IMR-90 (cell line): Measurements from ENCODE around the gene PHF21B. TPM values are rescaled to one million over a fixed set of nuclear protein-coding genes. Genes with fewer than 3 reads are reported as not detected.

Experiments used
- ATAC-seq: fragments of 200-7000 bp; cut with Tn5 transposase; 2 replicates; pipeline ENCODE4 v1.9.1; 2020; ENCODE audit warnings: low read depth, mild to moderate bottlenecking, moderate library complexity
- BruUV-seq: library from RNA; stranded (reverse); fragments of 400-500 nt; replicated peaks from 2 replicates; lab custom pipeline; 2021; lab: Mats Ljungman, UMichigan
- CTCF ChIA-PET: fragments of 300-600 bp; formaldehyde crosslinking; extraction: SDS; loops from one replicate; lab custom pipeline; 2021; ENCODE audit warnings: antibody characterized with exemption; lab: Yijun Ruan, JAX
- POLR2A ChIA-PET: fragments of 300-600 bp; sonication (Branson Sonifier 250); formaldehyde crosslinking; loops from one replicate; lab custom pipeline; 2022; ENCODE audit warnings: antibody characterized with exemption; ENCODE audit not compliant: unreplicated experiment; lab: Charles Lee
- DNase-seq: peaks from one replicate; pipeline ENCODE4 v3.0.0; 2013
- H2AFZ ChIP-seq: replicated peaks from 2 replicates; pipeline ENCODE3; 2013; ENCODE audit warnings: low read length, mild to moderate bottlenecking; ENCODE audit not compliant: poor library complexity
- H2AK5ac ChIP-seq: 2 replicates; pipeline ENCODE4 v1.6.1; 2013; ENCODE audit warnings: low read depth, low read length, inconsistent platforms
- H2AK9ac ChIP-seq: replicated peaks from 2 replicates; pipeline ENCODE3; 2013; ENCODE audit warnings: mild to moderate bottlenecking, low read depth, low read length, moderate library complexity; ENCODE audit not compliant: poor library complexity
- H2BK120ac ChIP-seq: 2 replicates; pipeline ENCODE4 v1.6.1; 2013; ENCODE audit warnings: low read depth, low read length, inconsistent platforms
- H2BK15ac ChIP-seq: 3 replicates; pipeline ENCODE4 v1.6.1; 2013; ENCODE audit warnings: low read depth, low read length, inconsistent platforms
- H2BK20ac ChIP-seq: 2 replicates; pipeline ENCODE4 v1.6.1; 2013; ENCODE audit warnings: low read depth, mild to moderate bottlenecking, inconsistent platforms, low read length, moderate library complexity
- H2BK5ac ChIP-seq: 2 replicates; pipeline ENCODE4 v1.6.1; 2013; ENCODE audit warnings: mild to moderate bottlenecking, low read depth, low read length, inconsistent platforms; ENCODE audit not compliant: poor library complexity, severe bottlenecking
- H3K14ac ChIP-seq: replicated peaks from 2 replicates; pipeline ENCODE4 v1.6.1; 2013; ENCODE audit warnings: low read depth, low read length, inconsistent platforms
- H3K18ac ChIP-seq: 2 replicates; pipeline ENCODE4 v1.6.1; 2013; ENCODE audit warnings: low read depth, low read length, control low read depth
- H3K23ac ChIP-seq: 2 replicates; pipeline ENCODE4 v1.6.1; 2013; ENCODE audit warnings: low read depth, low read length, inconsistent platforms
- H3K27ac ChIP-seq: 2 replicates; pipeline ENCODE4 v1.5.1; 2013; ENCODE audit warnings: mild to moderate bottlenecking, control low read depth, low read length; ENCODE audit not compliant: insufficient read depth
- H3K27me3 ChIP-seq: 2 replicates; pipeline ENCODE4 v1.6.1; 2013; ENCODE audit warnings: low read length; ENCODE audit not compliant: control insufficient read depth, insufficient read depth
- H3K36me3 ChIP-seq: 2 replicates; pipeline ENCODE4 v1.6.1; 2013; ENCODE audit warnings: low read length, mixed read lengths; ENCODE audit not compliant: control insufficient read depth, insufficient read depth
- H3K4ac ChIP-seq: 2 replicates; pipeline ENCODE4 v1.6.1; 2013; ENCODE audit warnings: low read depth, low read length, inconsistent platforms
- H3K4me1 ChIP-seq: 2 replicates; pipeline ENCODE4 v1.6.1; 2013; ENCODE audit warnings: low read length, mixed read lengths; ENCODE audit not compliant: control insufficient read depth, insufficient read depth
- H3K4me2 ChIP-seq: 2 replicates; pipeline ENCODE4 v1.6.1; 2013; ENCODE audit warnings: low read depth, mild to moderate bottlenecking, control low read depth, low read length, moderate library complexity
- H3K4me3 ChIP-seq: 2 replicates; pipeline ENCODE4 v1.5.1; 2013; ENCODE audit warnings: low read depth, mild to moderate bottlenecking, control low read depth, low read length, moderate library complexity; ENCODE audit not compliant: insufficient read depth
- H3K56ac ChIP-seq: 2 replicates; pipeline ENCODE4 v1.6.1; 2013; ENCODE audit warnings: low read length, inconsistent platforms; ENCODE audit not compliant: insufficient read depth; ENCODE audit errors: extremely low read depth
- H3K79me1 ChIP-seq, 2 experiments: 2 replicates each; pipeline ENCODE4 v1.6.1; 2013; ENCODE audit warnings: low read length in 2 of 2, inconsistent platforms in 1 of 2, low read depth in 1 of 2
- H3K9ac ChIP-seq: 2 replicates; pipeline ENCODE4 v1.6.1; 2013; ENCODE audit warnings: low read depth, low read length, control low read depth
- H3K9me1 ChIP-seq: 2 replicates; pipeline ENCODE4 v1.6.1; 2013; ENCODE audit warnings: low read length, inconsistent platforms; ENCODE audit not compliant: insufficient read depth
- H3K9me3 ChIP-seq: 2 replicates; pipeline ENCODE4 v1.6.1; 2013; ENCODE audit warnings: low read length; ENCODE audit not compliant: control insufficient read depth, insufficient read depth
- H4K20me1 ChIP-seq: 2 replicates; pipeline ENCODE4 v1.6.1; 2013; ENCODE audit warnings: low read length, inconsistent platforms; ENCODE audit not compliant: insufficient read depth
- H4K5ac ChIP-seq: 2 replicates; pipeline ENCODE4 v1.6.1; 2013; ENCODE audit warnings: mild to moderate bottlenecking, low read depth, low read length, control low read depth
- H4K8ac ChIP-seq, 2 experiments: 2 replicates each; pipeline ENCODE4 v1.6.1; 2013; ENCODE audit warnings: low read depth in 2 of 2, low read length in 2 of 2, control low read depth in 1 of 2, inconsistent platforms in 1 of 2
- H4K91ac ChIP-seq: 2 replicates; pipeline ENCODE4 v1.6.1; 2013; ENCODE audit warnings: low read depth, low read length, inconsistent platforms; ENCODE audit not compliant: insufficient read depth
- MXI1 ChIP-seq: IDR thresholded peaks from 2 replicates; pipeline ENCODE4 v1.6.1; 2012; ENCODE audit warnings: low read depth, mild to moderate bottlenecking, low read length, moderate library complexity, borderline replicate concordance
- NFE2L2 ChIP-seq: fragments of 150-350 bp; IDR thresholded peaks from 2 replicates; pipeline ENCODE4 v1.6.1; 2016; ENCODE audit warnings: low read depth, mild to moderate bottlenecking, low read length
- SMC3 ChIP-seq: fragments of 150-350 bp; IDR thresholded peaks from 2 replicates; pipeline ENCODE4 v1.6.1; 2016; ENCODE audit warnings: low read depth, mild to moderate bottlenecking, antibody characterized with exemption, low read length, moderate library complexity
- USF2 ChIP-seq: fragments of 150-350 bp; IDR thresholded peaks from 2 replicates; pipeline ENCODE4 v1.6.1; 2017; ENCODE audit warnings: mild to moderate bottlenecking, antibody characterized with exemption, low read length, low read depth
- WGBS, 2 experiments: methylation state at CpG; one replicate each; pipeline versions ENCODE4 v1.1.5 to v1.1.7; 2013; ENCODE audit warnings: missing lambda C conversion rate in 2 of 2; ENCODE audit not compliant: insufficient read length in 1 of 2; ENCODE audit errors: extremely low coverage in 2 of 2; 5-methylcytosine and 5-hydroxymethylcytosine counted together
- dilution Hi-C: fragments of 300-500 bp; cut with HindIII; formaldehyde crosslinking; loops from one replicate; pipeline ENCODE4 v1.14.3; 2018; ENCODE audit warnings: low sequenced_read_pairs; ENCODE audit not compliant: unreplicated experiment
- in situ Hi-C: fragments of 300-500 bp; cut with MboI; formaldehyde crosslinking; loops from 3 replicates; pipeline ENCODE4 v1.14.3; 2019; ENCODE audit warnings: low sequenced_read_pairs, inconsistent platforms, mixed read lengths
- intact Hi-C: fragments of 100-400 bp; cut with micrococcal nuclease; formaldehyde crosslinking; loops from 2 replicates; pipeline ENCODE4 v1.10.0; 2022
- polyA plus RNA-seq, 3 experiments: library from polyadenylated mRNA; depleted of rRNA; stranded (reverse); fragments of >200 nt; gene quantifications; 2 replicates each; pipeline ENCODE4 v1.2.3, GENCODE V29; 2012; ENCODE audit warnings: low replicate concordance in 1 of 3
- total RNA-seq: library from RNA; depleted of rRNA; stranded (reverse); fragments of >200 nt; gene quantifications from 2 replicates; pipeline ENCODE4 v1.2.3, GENCODE V29; 2012

PHF21B gene
- total and polyA plus RNA-seq, 2 of the 4 experiments (the other 2 are of a cell fraction) = 0.02 TPM; not detected in 1

GRCh38 chr22:44837481-44837880, 172.3 kb downstream of the PHF21B start:
- Histone ChIP-seq H3K18ac (no peak overlapping the region), H2AK9ac (no peak overlapping the region), H3K4me3 (no peak overlapping the region), H3K14ac (no peak overlapping the region), H3K36me3 (no peaks in the 10 kb centered on the region), H2BK15ac (no peak overlapping the region), H4K91ac (no peak overlapping the region), H2BK20ac (no peak overlapping the region), H3K9me1 (no peaks in the 10 kb centered on the region), H3K56ac (no peak overlapping the region), H2BK120ac (no peak overlapping the region), H2AK5ac (no peak overlapping the region), H4K8ac (no peak overlapping the region), H3K9me3 (peaks cover 5% of the 10 kb centered on the region; the same call in 1 of the 2 replicates), H3K4me2 (no peak overlapping the region), H4K20me1 (no peaks in the 10 kb centered on the region), H2AFZ (no peak overlapping the region), H3K27me3 (peaks cover 17% of the 10 kb centered on the region), H3K23ac (no peak overlapping the region), H3K27ac (no peak overlapping the region), H3K9ac (no peak overlapping the region), H4K5ac (no peak overlapping the region), H3K79me1 (no peaks in the 10 kb centered on the region), H3K4ac (no peak overlapping the region), H3K4me1 (no peaks in the 10 kb centered on the region), H2BK5ac (no peak overlapping the region)
- CTCF ChIA-PET = no interaction called here
- no TSS peak for BruUV-seq
- POLR2A ChIA-PET = no interaction called here
- 80% methylated on average over 1 of the region's 15 CpGs; no CpG with 5 or more reads in 1 of the 2 experiments for WGBS, 2 experiments
- in situ Hi-C loops (no loop called here), intact Hi-C loops (no loop called here), dilution Hi-C loops (no loop called here)
- no peak for DNase-seq
- TF ChIP-seq SMC3 = no peak
- TF ChIP-seq NFE2L2 = no peak
- no peak for TF ChIP-seq USF2
- TF ChIP-seq MXI1 = no peak
- ATAC-seq = no peak
